Measurements from ENCODE around the gene TMEM63A.
A peak's percentile ranks its signal among the peaks of the same experiment; 100 is the strongest.
"Not testable (repeated sequence)": the region's sequence is repeated elsewhere in the genome, so short reads cannot be mapped to it uniquely, and the experiment has no call there.

The TMEM63A gene

DNA sequence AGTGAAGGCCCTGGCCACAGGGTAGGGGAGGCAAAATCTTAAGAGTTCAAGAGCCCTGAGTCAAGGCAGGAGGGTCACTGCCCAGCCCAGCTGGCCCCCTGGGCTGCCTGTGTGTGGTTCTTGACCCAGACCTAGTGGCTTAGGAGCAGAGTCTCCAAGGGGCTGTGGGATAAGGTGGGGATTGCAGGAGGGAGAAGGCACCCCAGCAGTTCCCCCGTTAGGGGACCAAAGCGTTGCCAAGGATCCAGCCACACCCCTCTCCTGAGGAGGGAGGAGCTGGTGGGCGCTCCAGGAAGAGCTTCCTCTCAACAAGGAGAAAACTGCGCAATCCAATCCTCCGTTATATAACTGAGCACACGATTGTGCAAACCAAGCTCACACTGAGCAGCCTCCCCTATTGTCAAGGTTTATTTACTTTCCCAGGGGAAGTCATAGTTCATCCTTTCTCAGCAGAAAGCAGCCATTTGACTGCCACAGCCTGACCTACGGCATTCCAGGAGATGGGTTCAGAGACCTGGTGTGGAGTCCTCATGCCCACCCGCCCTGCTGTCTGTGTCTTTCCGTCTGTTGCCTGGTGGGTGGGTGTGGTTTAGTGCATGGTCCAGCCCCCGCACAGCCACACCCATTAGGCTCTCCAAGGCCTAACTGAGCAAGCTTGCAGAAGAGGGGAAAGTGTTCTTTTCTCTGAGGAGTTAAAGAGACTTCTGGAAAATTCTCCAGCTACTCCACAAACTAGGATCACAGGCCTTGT, 68.8 kb downstream of the TMEM63A start:
- H3K36me3 Mint-ChIP-seq: no peaks in the 10 kb centered on the region
- peaks cover 2% of the 10 kb centered on the region for H3K27me3 Mint-ChIP-seq
- DNase-seq (ENCODE audit: low spot score in 2 of 2) (no peak), ATAC-seq (ENCODE audit: low read depth) (no peak)
- peaks cover 12% of the 10 kb centered on the region for H3K4me1 Mint-ChIP-seq
- H3K4me3 Mint-ChIP-seq: no peak overlapping the region
- H3K27ac Mint-ChIP-seq: no peak overlapping the region
- no peaks in the 10 kb centered on the region for H3K9me3 Mint-ChIP-seq

DNA sequence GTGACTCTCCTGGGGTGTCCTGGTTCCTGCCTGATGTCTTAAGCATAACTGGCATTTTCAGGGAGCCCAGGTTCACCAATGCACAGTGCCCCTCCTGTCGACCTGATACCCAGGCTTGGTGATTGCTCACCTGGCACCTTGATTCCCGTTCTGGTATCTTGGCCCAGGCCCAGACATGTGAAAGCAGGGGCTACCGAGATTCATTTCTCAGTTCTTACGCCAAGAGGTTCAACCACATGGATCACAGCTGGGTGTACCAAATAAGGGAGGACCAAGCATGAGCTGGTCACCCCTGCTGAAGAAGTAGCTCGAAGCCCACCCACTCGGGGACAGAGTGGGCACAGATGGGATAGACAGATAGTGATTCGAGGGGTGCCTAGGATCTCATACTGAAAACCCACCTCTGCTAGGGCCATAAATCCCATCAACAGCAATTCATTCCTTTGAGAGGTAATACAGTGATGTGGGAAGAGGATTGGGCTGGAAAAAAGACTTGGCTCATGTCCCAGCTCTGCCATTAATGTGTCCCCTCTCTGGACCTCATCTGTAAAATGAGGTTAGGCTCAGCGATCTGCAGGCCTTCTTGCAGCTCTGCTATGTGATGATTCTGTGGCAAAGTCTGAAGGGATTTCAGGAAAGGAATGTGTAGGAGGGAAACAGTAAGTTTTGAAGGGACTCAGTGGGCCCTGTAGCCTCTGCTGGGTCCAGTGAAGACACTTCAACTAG, 69.5 kb downstream of the TMEM63A start:
- Mint-ChIP-seq H3K36me3 (no peaks in the 10 kb centered on the region), H3K27ac (no peak overlapping the region), H3K27me3 (peaks cover 2% of the 10 kb centered on the region), H3K4me3 (no peak overlapping the region), H3K4me1 (peaks cover 12% of the 10 kb centered on the region), H3K9me3 (no peaks in the 10 kb centered on the region)
- no peak for ATAC-seq (ENCODE audit: low read depth)
- DNase-seq (ENCODE audit: low spot score in 2 of 2): no peak

DNA sequence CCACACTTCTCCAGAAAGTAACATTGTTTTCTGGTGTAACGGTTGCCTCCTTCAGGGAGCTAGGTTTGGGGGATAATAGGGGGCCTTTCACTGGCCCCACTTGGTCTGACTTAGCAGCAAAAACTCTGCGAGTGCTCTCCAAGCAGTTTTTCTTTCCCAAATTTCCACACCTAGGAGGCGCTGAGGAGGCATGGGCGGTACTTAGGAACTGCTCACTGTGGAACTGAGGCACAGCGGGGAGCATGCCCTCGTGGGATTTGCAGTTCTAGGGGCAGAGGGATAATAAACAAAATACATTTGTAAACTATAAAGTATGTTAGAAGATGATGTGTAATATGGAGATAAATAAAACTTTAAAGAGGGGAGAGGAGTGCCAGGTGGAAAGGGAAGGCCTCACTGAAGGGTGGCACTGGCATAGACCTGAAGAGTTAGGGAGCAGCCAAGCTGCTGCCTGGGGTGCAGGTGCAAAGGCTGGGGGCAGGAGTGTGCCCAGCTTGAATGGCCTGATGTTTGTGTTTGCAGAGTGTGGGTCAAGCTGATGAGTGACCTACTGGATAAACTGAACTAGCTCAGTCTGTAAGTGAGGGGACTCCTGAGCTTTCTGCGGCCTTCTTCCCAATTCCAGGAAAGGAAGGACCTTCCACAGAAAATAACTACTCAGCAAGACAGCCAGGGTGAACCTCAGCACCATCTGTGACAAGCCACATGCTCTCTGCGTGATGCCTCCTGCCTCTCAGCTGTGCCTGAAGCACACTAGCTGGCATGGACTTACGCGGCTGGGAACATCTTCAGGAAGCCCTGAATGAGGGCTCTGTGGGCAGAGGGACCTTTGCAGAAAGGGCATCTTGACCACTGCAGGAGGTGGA, 70.3 kb downstream of the TMEM63A start:
- H3K9me3 Mint-ChIP-seq: no peaks in the 10 kb centered on the region
- peaks cover 2% of the 10 kb centered on the region for H3K27me3 Mint-ChIP-seq
- H3K4me3 Mint-ChIP-seq: no peak overlapping the region
- ATAC-seq (ENCODE audit: low read depth) (no peak), DNase-seq (ENCODE audit: low spot score in 2 of 2) (no peak)
- no peaks in the 10 kb centered on the region for H3K36me3 Mint-ChIP-seq
- no peak overlapping the region for H3K27ac Mint-ChIP-seq
- H3K4me1 Mint-ChIP-seq: peaks cover 12% of the 10 kb centered on the region

DNA sequence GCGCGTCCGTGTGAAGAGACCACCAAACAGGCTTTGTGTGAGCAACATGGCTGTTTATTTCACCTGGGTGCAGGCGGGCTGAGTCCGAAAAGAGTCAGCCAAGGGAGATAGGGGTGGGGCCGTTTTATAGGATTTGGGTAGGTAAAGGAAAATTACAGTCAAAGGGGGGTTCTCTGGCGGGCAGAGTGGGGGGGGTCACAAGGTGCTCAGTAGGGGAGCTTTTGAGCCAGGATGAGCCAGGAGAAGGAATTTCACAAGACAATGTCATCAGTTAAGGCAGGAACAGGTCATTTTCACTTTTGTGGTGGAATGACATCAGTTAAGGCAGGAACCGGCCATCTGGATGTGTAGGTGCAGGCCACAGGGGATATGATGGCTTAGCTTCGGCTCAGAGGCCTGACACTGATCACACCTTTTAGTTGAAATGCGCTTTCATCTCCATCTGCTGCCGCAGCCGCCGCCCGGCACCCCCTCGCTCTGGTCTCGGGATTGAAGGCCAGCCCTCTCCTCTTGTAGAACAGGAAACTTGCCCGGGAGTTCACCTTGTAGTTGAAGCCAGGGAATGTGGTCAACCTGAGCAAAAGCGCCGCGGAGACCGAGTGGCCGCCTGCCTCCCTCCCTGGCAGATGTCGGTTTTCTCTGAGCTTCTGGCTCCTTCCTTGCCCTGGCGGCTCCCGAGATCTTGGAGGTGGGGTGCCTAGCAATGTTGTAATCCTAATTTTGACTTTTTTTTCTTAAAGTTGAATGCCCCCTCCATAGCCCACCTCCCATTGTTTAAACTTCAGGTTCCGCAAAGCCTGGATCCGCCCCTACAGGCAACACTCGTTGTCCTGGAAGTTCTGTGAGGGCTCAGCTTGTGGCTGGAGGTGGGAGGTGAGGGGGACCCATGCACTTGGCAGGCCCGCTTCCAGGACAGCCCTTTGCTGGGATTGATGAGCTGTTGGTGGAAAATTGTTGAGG, 71.3 kb downstream of the TMEM63A start:
- H3K27me3 Mint-ChIP-seq; H3K36me3 Mint-ChIP-seq; H3K27ac Mint-ChIP-seq; ATAC-seq (ENCODE audit: low read depth); DNase-seq (ENCODE audit: low spot score in 2 of 2); H3K9me3 Mint-ChIP-seq: not testable (repeated sequence)
- Mint-ChIP-seq H3K4me3 (peak overlapping the region; percentile 79), H3K4me1 (peaks cover 12% of the 10 kb centered on the region)

DNA sequence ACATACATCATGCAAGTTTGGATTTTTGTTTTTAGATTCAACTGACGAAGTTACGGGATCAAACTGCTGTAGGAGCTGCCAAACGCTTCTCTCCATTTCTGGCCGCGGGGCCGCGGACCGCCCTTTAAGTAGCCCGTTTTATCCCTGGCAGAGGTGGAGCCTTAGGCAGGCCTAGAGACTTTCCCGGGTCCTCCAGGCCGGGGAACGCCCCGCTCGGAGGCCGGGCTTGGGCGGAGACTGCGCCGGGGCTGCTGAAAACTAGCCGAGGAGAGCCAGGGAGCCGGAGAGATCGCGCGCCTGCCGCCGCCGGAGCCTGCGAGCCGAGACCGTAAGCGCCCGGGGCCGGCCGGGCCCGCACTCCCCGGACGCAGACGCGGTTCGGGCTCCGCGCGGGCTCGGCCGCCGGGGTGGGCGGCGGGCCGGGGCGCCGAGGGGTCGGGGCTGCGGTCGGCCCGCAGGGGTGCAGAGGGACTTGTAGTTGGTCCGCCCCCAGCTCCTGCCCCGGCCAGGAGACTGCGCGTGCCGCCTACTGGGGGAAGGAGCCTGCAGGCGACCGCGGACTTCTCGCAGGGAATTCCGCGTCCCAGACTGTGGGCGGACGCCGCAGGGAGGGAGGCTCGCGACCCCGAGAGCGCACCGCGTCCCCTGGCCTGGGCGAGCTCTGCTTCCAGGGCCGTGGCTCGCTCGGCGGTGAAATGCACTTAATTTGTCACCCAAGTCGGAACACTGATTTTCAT, 72.2 kb downstream of the TMEM63A start, which contains the start of gene EPHX1:
TSS of gene EPHX1 (plus strand) at position 283 of the 737 bp plus-strand sequence. CDS start 18,606 bp downstream, outside the sequence.
- Mint-ChIP-seq H3K27ac (no peak within 1 kb of the TSS), H3K36me3 (no peaks in the 10 kb centered on the region), H3K4me3 (peak within 1 kb of the TSS; percentile 88), H3K27me3 (peaks cover 2% of the 10 kb centered on the region), H3K9me3 (no peaks in the 10 kb centered on the region), H3K4me1 (peaks cover 12% of the 10 kb centered on the region)
- ATAC-seq (ENCODE audit: low read depth) (peak; percentile 88), DNase-seq (ENCODE audit: low spot score in 2 of 2) (peak; percentile 43 to 46)

DNA sequence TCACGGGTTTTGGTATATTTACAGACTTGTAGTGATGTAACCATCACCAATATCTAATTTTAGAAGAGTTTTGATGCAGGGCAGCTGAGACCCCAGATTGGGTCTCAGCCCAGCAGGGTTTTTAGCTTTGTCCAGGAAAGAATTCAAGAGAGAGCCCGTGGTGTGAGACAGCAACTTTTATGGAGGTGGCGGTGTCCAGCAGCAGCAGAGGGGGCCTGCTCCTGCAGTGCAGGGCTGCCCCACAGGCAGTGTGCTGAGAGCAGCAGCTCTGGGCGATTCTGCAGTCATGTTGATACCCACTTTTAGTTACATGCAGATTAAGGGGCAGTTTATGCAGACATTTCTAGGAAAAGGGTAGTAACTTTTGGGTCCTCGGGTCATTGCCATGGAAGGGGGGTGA, 74.0 kb downstream of the TMEM63A start:
- ATAC-seq (ENCODE audit: low read depth): no peak
- Mint-ChIP-seq H3K4me1 (peaks cover 12% of the 10 kb centered on the region), H3K27me3 (peaks cover 2% of the 10 kb centered on the region), H3K36me3 (no peaks in the 10 kb centered on the region), H3K9me3 (no peaks in the 10 kb centered on the region), H3K27ac (no peak overlapping the region), H3K4me3 (no peak overlapping the region)
- DNase-seq (ENCODE audit: low spot score in 2 of 2): no peak

DNA sequence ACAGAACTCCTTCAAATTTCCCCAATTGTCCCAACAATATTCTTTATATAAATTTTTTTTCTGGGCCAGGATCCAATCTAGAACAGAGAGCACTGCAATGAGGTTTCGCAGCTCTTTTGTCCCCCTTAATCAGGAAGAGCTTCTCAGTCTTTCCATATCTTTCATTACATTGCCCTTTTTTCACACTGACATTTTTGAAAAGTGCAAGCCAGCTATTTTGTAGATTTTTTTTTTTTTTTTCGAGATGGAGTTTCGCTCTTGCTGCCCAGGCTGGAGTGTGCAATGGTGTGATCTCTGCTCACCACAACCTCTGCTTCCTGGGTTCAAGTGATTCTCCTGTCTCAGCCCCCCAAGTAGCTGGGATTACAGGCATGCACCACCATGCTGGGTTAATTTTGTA, 75.4 kb downstream of the TMEM63A start:
- H3K4me3 Mint-ChIP-seq; H3K36me3 Mint-ChIP-seq; H3K27ac Mint-ChIP-seq; H3K4me1 Mint-ChIP-seq; ATAC-seq (ENCODE audit: low read depth); DNase-seq (ENCODE audit: low spot score in 2 of 2); H3K9me3 Mint-ChIP-seq; H3K27me3 Mint-ChIP-seq: not testable (repeated sequence)

DNA sequence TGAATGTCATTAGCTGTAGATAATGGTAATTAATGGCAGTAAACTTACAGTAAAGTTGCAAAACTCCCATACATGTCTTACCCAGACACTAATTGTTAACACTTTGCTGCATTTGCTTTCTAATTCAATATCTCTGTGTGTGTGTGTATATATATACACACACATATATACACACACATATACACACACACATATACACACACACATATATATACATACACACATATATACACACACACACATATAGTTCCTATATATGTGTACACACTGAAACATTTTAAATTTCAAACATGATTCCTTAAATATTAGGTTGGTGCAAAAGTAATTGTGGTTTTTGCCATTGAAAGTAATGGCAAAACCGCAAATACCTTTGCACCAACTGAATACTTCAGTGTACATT, 75.9 kb downstream of the TMEM63A start:
- DNase-seq (ENCODE audit: low spot score in 2 of 2) (no peak), ATAC-seq (ENCODE audit: low read depth) (no peak)
- no peak overlapping the region for H3K27ac Mint-ChIP-seq
- H3K4me3 Mint-ChIP-seq: no peak overlapping the region
- peaks cover 2% of the 10 kb centered on the region for H3K27me3 Mint-ChIP-seq
- no peaks in the 10 kb centered on the region for H3K9me3 Mint-ChIP-seq
- peaks cover 10% of the 10 kb centered on the region for H3K4me1 Mint-ChIP-seq
- no peaks in the 10 kb centered on the region for H3K36me3 Mint-ChIP-seq

DNA sequence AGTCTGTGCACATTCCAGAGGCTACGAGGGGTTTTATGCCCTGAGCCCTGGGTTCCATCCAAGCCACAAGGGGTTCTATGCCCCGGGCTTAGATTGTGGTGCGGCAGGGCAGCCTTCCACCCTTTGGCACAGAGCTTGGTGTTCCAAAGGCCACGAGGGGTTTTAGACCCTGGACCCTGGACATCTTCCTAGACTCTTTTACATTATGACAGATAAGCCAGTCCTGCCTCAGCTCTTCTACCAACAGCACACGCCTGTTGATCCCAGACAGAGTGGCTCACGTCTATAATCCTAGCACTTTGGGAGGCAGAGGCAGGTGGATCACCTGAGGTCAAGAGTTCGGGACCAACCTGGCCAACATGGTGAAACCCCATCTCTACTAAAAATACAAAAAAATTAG, 81.0 kb downstream of the TMEM63A start:
- not testable (repeated sequence) for H3K36me3 Mint-ChIP-seq, H3K4me1 Mint-ChIP-seq

DNA sequence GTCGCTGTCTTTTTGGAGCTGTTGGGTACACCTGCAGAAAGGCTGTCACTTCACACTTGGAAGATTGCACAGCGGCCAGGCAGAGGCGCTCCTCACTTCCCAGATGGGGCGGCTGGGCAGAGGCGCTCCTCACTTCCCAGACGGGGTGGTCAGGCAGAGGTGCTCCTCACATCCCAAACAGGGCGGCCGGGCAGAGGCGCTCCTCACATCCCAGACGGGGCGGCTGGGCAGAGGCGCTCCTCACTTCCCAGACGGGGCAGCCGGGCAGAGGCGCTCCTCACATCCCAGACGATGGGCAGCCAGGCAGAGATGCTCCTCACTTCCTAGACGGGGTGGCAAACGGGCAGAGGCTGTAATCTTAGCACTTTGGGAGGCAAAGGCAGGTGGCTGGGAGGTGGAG, 86.1 kb downstream of the TMEM63A start:
- H3K4me1 Mint-ChIP-seq; H3K9me3 Mint-ChIP-seq; H3K4me3 Mint-ChIP-seq; H3K27ac Mint-ChIP-seq; ATAC-seq (ENCODE audit: low read depth); H3K27me3 Mint-ChIP-seq; DNase-seq (ENCODE audit: low spot score in 2 of 2): not testable (repeated sequence)
- peaks cover 32% of the 10 kb centered on the region for H3K36me3 Mint-ChIP-seq

More for the DNA sequence above, 81.0 kb downstream of the TMEM63A start:
- ATAC-seq (ENCODE audit: low read depth); H3K9me3 Mint-ChIP-seq; DNase-seq (ENCODE audit: low spot score in 2 of 2); H3K4me3 Mint-ChIP-seq; H3K27ac Mint-ChIP-seq; H3K27me3 Mint-ChIP-seq: not testable (repeated sequence)

Measured in memory B cell (primary cell).